Suprapubic skin (tissue), 4 donors: ENCODE data around the gene APAF1.

Source experiments
- CTCF ChIP-seq, 2 donors: fragments of 200-600 bp in 1 of 2; fragments of 450-650 bp in 1 of 2; sonication (generic) in 1 of 2; IDR thresholded peaks; one replicate each; pipeline ENCODE4 v1.5.1; 2016 to 2019; ENCODE audit warnings: antibody characterized with exemption in 2 of 2, mild to moderate bottlenecking in 1 of 2, moderate library complexity in 1 of 2
- POLR2A ChIP-seq, 2 donors: fragments of 450-650 bp; IDR thresholded peaks; one replicate each; pipeline ENCODE4 v1.6.1; 2017; ENCODE audit warnings: antibody characterized with exemption in 2 of 2, mild to moderate bottlenecking in 2 of 2, moderate library complexity in 2 of 2
- POLR2AphosphoS5 ChIP-seq, 3 donors: sonication (generic); formaldehyde crosslinking; IDR thresholded peaks; one replicate each; pipeline ENCODE4 v1.6.1; 2017; ENCODE audit warnings: antibody characterized with exemption in 3 of 3

- TF ChIP-seq CTCF (IDR thresholded peaks at IDR 0.05) (no peak), POLR2AphosphoS5 (IDR thresholded peaks at IDR 0.05) (no peak), POLR2A (IDR thresholded peaks at IDR 0.05) (no peak)
These were observed 74.7 kb downstream of the APAF1 start for GRCh38 chr12:98719515-98720504.
